MCF 10A (cell line): ENCODE measurements around the gene COL6A3. TPM values are rescaled to one million over a fixed set of nuclear protein-coding genes. Genes with fewer than 3 reads are reported as not detected.
"Not testable (repeated sequence)": the region's sequence is repeated elsewhere in the genome, so short reads cannot be mapped to it uniquely, and the experiment has no call there.

Source experiments
- BruUV-seq: library from RNA; stranded (reverse); fragments of 400-500 nt; replicated peaks from 2 replicates; lab custom pipeline; 2021; lab: Mats Ljungman, UMichigan
- CTCF ChIA-PET: fragments of 300-600 bp; sonication (Branson Sonifier 250); formaldehyde crosslinking; extraction: SDS; loops from one replicate; lab custom pipeline; 2021; ENCODE audit warnings: antibody characterized with exemption, inconsistent platforms; lab: Yijun Ruan, JAX
- POLR2A ChIA-PET: fragments of 300-600, 350-650 bp; sonication (Branson Sonifier 250); formaldehyde crosslinking; extraction: SDS; loops from one replicate; lab custom pipeline; 2020; ENCODE audit warnings: antibody characterized with exemption, inconsistent platforms; lab: Yijun Ruan, JAX
- DNase-seq: peaks from one replicate; pipeline ENCODE4 v3.0.0-alpha.2; 2018; ENCODE audit not compliant: unreplicated experiment
- H3K27ac Mint-ChIP-seq: one replicate; pipeline ENCODE4 v1.8.0; 2022; ENCODE audit warnings: mild to moderate bottlenecking, low read depth, mixed read lengths; ENCODE audit not compliant: unreplicated experiment
- H3K27me3 Mint-ChIP-seq: one replicate; pipeline ENCODE4 v1.8.0; 2022; ENCODE audit warnings: mixed read lengths; ENCODE audit not compliant: insufficient read depth, unreplicated experiment
- H3K36me3 Mint-ChIP-seq: one replicate; pipeline ENCODE4 v1.8.0; 2022; ENCODE audit warnings: mild to moderate bottlenecking, moderate library complexity, mixed read lengths; ENCODE audit not compliant: insufficient read depth, unreplicated experiment
- H3K4me1 Mint-ChIP-seq: one replicate; pipeline ENCODE4 v1.8.0; 2022; ENCODE audit warnings: mixed read lengths; ENCODE audit not compliant: insufficient read depth, unreplicated experiment
- H3K4me3 Mint-ChIP-seq: one replicate; pipeline ENCODE4 v1.8.0; 2022; ENCODE audit warnings: mild to moderate bottlenecking, moderate library complexity, mixed read lengths; ENCODE audit not compliant: unreplicated experiment
- H3K9me3 Mint-ChIP-seq: one replicate; pipeline ENCODE4 v1.8.0; 2022; ENCODE audit warnings: mixed read lengths; ENCODE audit not compliant: unreplicated experiment
- CTCF ChIP-seq: fragments of 200-600 bp; IDR thresholded peaks from one replicate; pipeline ENCODE4 v1.8.0; 2022; ENCODE audit warnings: antibody characterized with exemption, mild to moderate bottlenecking; ENCODE audit not compliant: unreplicated experiment
- intact Hi-C: fragments of 100-400 bp; cut with micrococcal nuclease; formaldehyde crosslinking; loops from 2 replicates; pipeline ENCODE4 v1.14.1; 2022
- total RNA-seq: library from RNA; stranded (reverse); gene quantifications from 2 replicates; pipeline ENCODE4 v1.2.3, GENCODE V29; 2022

COL6A3 gene
- total RNA-seq, 1 experiment from 2014 or later = 0.19 TPM

GRCh38 chr2:237304763-237305514 lies 109.0 kb downstream of the COL6A3 start:
- peak overlapping the region; percentile 58 for H3K27ac Mint-ChIP-seq
- DNase-seq = peak; percentile 93

GRCh38 chr2:237303244-237303643 lies 110.7 kb downstream of the COL6A3 start:
- H3K4me1 Mint-ChIP-seq = peaks cover 45% of the 10 kb centered on the region
- BruUV-seq, DNase-seq, H3K27me3 Mint-ChIP-seq, H3K4me3 Mint-ChIP-seq, CTCF ChIA-PET, H3K27ac Mint-ChIP-seq, H3K36me3 Mint-ChIP-seq, POLR2A ChIA-PET, intact Hi-C loops, H3K9me3 Mint-ChIP-seq: not testable (repeated sequence)

More at GRCh38 chr2:237304763-237305514, 109.0 kb downstream of the COL6A3 start:
- no peak overlapping the region for H3K4me3 Mint-ChIP-seq
- H3K36me3 Mint-ChIP-seq = no peaks in the 10 kb centered on the region
- BruUV-seq = no TSS peak
- ChIA-PET CTCF (interaction anchor here (1.1 kb wide), 1 partner anchor 117 kb away, joined by 3 read pairs; no protein-coding TSS in a partner anchor), POLR2A (interaction anchor here (0.7 to 1.7 kb wide), 3 partner anchors 40 to 161 kb away, joined by 3 to 4 read pairs (median 3); no protein-coding TSS in a partner anchor)
- H3K4me1 Mint-ChIP-seq = peaks cover 42% of the 10 kb centered on the region
- H3K27me3 Mint-ChIP-seq = no peaks in the 10 kb centered on the region
- no peak for TF ChIP-seq CTCF
- peaks cover 8% of the 10 kb centered on the region for H3K9me3 Mint-ChIP-seq
- intact Hi-C loops = no loop called here

GRCh38 chr2:237301595-237301994 lies 112.4 kb downstream of the COL6A3 start:
- Mint-ChIP-seq H3K27ac (no peak overlapping the region), H3K36me3 (no peaks in the 10 kb centered on the region), H3K4me1 (peaks cover 59% of the 10 kb centered on the region), H3K4me3 (no peak overlapping the region), H3K9me3 (peaks cover 8% of the 10 kb centered on the region), H3K27me3 (no peaks in the 10 kb centered on the region)
- no peak for TF ChIP-seq CTCF
- intact Hi-C loops = no loop called here
- CTCF ChIA-PET = no interaction called here
- POLR2A ChIA-PET = interaction anchor here (2.8 to 3.7 kb wide), 2 partner anchors 11 kb away, joined by 13 to 41 read pairs; no protein-coding TSS in a partner anchor
- no peak for DNase-seq
- no TSS peak for BruUV-seq

- ChIA-PET CTCF (interaction anchor here (0.6 kb wide), 1 partner anchor 109 kb away, joined by 3 read pairs; no protein-coding TSS in a partner anchor), POLR2A (interaction anchor here (0.7 to 3.7 kb wide), 8 partner anchors 10 to 182 kb away, joined by 3 to 41 read pairs (median 5); no protein-coding TSS in a partner anchor)
- Mint-ChIP-seq H3K9me3 (peaks cover 8% of the 10 kb centered on the region), H3K4me1 (peaks cover 55% of the 10 kb centered on the region), H3K36me3 (no peaks in the 10 kb centered on the region), H3K27ac (peak overlapping the region; percentile 89), H3K4me3 (no peak overlapping the region), H3K27me3 (no peaks in the 10 kb centered on the region)
- intact Hi-C loops = no loop called here
- BruUV-seq = no TSS peak
- DNase-seq = no peak
- TF ChIP-seq CTCF = no peak
These were observed 113.2 kb downstream of the COL6A3 start for GRCh38 chr2:237300739-237301138.
